NT2/D1 (cell line): Measurements from ENCODE around the gene HIC1.

ENCODE experiments used
- SUZ12 ChIP-seq: IDR thresholded peaks from 2 replicates; pipeline ENCODE4 v1.6.1; 2011; ENCODE audit not compliant: insufficient read length, insufficient read depth; ENCODE audit errors: extremely low read depth
- YY1 ChIP-seq: IDR thresholded peaks from 2 replicates; pipeline ENCODE4 v1.6.1; 2011; ENCODE audit not compliant: insufficient read length, insufficient read depth

DNA sequence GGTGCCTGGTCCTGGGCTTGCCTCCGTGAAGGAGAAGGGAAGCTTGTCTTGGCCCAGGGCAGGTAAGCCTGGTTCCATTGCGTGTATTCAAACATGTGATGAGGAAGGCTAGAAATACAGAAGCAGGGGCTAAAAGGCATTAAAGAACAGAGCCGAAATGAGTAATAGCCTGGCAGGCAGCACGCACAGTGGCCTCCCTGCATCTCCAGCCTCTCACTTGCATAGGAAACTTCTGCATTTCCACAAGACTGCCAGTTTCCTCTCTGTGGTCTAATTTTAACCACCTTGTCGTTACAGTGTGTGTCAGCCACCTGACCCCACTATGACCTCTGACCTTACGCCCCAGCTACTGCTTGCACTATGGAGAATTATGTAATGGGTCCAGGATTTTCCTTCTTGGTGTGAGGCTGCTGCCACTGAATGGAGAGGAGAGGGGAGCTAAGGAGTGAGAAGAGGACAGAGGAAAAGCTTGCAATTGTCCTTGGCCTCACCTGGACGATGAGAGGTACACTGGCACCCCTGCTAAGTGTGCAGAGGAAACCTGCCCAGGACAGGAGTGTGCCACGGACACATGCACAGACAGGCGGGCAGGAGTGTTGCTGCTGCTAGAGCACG, 32.8 kb downstream of the HIC1 start:
- TF ChIP-seq YY1 (no peak), SUZ12 (no peak)
